CD4-positive, alpha-beta T cell treated with Interleukin-4 for 4 hours (primary cell): ENCODE results near the gene ARHGEF7.

ENCODE experiments used
- DNase-seq: peaks from one replicate; pipeline ENCODE4 v3.0.0-alpha.2; 2020

ARHGEF7 gene

DNA sequence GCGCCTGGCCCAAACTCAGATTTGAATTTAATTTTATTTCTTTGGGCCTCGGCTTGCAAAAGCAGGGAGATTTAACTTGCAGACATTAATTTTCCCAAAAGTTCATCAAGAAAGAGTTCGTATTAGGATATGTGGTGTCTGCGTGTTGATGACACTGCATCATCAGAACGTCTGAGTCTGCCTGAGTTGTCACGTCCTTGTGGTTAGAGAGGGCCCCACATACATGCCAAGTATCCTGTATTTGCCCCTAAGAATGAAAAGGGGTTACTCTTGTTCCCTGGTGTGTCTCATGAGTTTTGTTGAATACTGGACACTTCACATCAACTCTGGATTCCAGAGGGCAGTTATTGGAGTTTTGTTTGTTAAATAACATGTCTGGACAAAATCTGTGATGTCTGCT lies 199.7 kb downstream of the ARHGEF7 start:
- no peak for DNase-seq

- DNase-seq = no peak
Observed at GRCh38 chr13:111315347-111315995, 200.4 kb downstream of the ARHGEF7 start.

DNA sequence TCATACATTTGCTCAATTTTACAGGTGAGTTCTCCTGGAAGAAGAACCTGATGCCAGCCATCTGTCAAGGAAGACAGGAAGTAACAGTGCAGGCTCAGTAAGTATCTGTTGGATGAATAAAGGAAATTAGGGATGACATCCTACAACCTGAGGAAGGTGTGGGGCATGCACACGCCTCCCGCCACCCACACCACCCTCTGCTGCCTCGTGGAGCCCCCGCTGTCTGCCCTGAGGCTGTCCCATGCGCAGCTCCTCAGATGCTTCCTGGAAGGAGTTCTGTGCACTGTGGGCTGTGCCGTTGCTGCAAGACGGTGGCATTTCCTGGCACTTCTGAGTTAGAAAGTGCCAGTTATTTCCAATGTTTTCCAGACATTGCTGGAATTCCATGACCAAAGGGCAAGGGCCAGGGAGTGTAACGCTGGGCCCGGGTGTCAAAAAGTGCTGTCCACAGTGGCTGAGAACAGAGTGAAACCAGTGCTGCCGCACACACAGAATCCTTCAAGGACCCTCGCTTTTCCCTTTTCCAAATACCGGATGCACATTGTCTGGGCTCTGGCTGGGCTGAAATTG lies 201.1 kb downstream of the ARHGEF7 start:
- no peak for DNase-seq

GRCh38 chr13:111317042-111317550 lies 202.0 kb downstream of the ARHGEF7 start:
- no peak for DNase-seq

DNA sequence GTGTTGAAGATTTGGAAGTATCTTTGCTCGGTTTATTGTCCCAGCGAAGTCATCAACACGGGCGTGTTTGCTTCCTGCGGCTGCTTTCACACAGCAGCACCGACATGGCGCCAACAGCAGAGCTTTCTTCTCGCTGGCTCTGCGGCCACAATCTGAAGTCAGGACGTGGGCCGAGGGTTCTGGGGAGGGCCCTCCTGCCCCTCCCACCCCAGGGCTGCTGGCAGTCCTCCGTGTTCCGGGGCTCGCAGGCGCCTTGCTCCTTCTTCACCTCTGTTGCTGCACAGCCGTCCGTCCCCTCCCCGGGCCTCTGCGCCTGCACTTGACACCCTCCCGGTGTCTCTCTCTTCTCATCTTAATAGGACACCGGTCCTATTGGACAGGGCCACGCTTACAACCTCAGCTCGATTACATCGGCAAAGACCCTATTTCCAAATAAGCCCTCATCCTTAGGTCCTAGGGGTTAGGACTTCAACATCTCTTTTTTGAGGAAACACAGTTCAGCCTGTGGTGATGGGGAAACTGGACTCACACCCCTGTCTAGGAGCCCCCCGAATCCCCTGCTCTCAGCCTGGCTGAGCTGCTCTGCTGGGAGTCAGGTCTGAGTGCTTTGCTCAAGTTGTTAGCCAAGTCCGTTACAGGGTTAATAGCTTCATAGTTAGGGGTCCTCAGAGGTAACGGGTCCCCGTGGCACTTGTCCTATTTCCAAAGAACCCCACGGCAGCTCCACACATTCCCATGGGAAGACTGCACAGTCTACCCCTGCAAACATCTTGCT lies 202.6 kb downstream of the ARHGEF7 start:
- no peak for DNase-seq

GRCh38 chr13:111318386-111318785 lies 203.3 kb downstream of the ARHGEF7 start:
- no peak for DNase-seq

- DNase-seq = no peak
Observed at GRCh38 chr13:111319521-111319920, 204.4 kb downstream of the ARHGEF7 start.

GRCh38 chr13:111319998-111320911 lies 205.1 kb downstream of the ARHGEF7 start, which contains the start of gene TEX29:
Gene TEX29 (plus strand): TSS chr13:111320642. CDS start chr13:111320891, 249 bp downstream.
- no peak for DNase-seq

- DNase-seq = no peak
Observed at GRCh38 chr13:111322001-111322915, 207.1 kb downstream of the ARHGEF7 start.

DNA sequence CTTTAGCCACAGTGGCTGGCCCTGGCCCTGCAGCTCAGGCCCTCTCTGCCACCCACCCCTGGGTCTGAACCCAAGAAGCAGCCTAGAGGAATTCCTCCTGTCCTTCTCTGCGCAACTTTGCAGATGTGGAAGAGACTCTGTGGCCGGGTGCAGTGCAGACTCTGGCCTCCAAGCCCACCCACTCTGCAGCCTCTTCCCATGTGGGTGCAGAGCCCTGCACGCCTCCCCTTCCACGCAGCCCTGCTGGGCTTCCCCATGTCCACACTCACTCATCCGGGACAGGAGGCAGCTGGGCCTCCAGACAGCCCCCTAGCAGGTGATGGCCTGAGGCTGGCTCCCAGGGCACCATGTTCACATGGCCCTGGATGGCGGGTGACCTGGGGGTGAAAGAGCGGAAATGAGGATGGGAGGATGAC lies 207.8 kb downstream of the ARHGEF7 start:
- no peak for DNase-seq

GRCh38 chr13:111323549-111323948 lies 208.4 kb downstream of the ARHGEF7 start:
- DNase-seq = no peak

DNA sequence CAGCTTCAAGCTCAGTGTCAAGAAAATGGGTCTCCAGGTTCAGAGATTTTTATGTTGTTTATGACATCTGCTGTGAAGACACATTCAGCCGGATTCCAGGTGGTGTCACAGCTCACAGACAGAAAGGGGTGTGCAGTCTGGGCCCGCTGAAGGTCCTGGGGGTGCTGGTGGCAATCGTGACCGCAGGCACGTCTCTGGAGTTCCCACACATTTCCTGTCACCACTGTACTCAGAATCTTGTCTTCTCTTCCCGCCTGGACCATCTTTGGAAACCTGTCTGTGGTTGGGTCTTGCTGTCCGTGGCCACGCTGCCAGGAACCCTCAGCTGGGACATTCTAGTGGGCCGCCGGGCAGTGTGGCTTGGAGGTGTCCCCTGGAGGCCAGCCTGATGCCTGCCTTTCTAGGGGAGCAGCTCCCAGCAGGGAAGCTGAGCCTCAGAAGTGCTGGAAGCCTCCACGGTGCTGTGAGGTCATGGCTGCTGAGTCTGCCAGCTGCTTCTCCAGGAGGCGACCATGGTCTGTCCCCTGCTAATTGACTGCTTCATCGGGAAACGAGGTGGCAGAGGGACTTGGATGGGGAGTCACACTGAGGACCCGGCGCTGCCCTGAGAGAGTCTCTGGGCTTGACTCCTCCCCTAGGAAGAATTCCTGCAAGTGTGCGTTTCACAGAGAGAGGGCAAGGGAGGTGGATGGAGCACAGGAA lies 209.0 kb downstream of the ARHGEF7 start:
- DNase-seq = no peak

GRCh38 chr13:111324736-111325135 lies 209.6 kb downstream of the ARHGEF7 start:
- DNase-seq = no peak

GRCh38 chr13:111325146-111325890 lies 210.2 kb downstream of the ARHGEF7 start:
- no peak for DNase-seq

GRCh38 chr13:111325941-111326620 lies 211.0 kb downstream of the ARHGEF7 start:
- no peak for DNase-seq

DNA sequence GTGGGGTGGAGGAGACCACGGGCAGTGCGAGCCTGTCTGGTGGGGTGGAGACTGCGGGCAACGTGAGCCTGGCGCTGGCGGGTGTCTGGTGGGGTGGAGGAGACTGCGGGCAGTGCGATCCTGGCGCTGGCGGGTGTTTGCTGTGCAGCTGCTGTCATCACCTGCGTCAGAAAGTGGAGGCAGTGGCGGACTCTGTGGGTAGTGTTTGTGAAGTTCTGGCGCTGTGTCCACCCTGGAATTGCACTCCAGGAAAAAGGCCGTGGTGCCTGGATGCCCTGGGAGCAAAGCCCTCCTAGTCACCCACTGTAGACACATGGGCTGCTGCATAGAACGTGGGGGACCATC lies 211.5 kb downstream of the ARHGEF7 start:
- DNase-seq = no peak

GRCh38 chr13:111326981-111327642 lies 212.0 kb downstream of the ARHGEF7 start:
- DNase-seq = no peak

GRCh38 chr13:111327730-111328573 lies 212.8 kb downstream of the ARHGEF7 start:
- DNase-seq = no peak
